Stimulated activated CD8-positive, alpha-beta memory T cell treated with anti-CD3 and anti-CD28 coated beads, Interleukin-7, amount 100 ng/mL, for 48 hours (primary cell): Measurements from ENCODE around the gene SLC22A4.

ENCODE experiments used
- DNase-seq, 2 donors: peaks; one replicate each; pipeline ENCODE4 v3.0.0-alpha.2; 2020; ENCODE audit warnings: low read depth in 1 of 2; ENCODE audit errors: extremely low read depth in 1 of 2

SLC22A4 gene

DNA sequence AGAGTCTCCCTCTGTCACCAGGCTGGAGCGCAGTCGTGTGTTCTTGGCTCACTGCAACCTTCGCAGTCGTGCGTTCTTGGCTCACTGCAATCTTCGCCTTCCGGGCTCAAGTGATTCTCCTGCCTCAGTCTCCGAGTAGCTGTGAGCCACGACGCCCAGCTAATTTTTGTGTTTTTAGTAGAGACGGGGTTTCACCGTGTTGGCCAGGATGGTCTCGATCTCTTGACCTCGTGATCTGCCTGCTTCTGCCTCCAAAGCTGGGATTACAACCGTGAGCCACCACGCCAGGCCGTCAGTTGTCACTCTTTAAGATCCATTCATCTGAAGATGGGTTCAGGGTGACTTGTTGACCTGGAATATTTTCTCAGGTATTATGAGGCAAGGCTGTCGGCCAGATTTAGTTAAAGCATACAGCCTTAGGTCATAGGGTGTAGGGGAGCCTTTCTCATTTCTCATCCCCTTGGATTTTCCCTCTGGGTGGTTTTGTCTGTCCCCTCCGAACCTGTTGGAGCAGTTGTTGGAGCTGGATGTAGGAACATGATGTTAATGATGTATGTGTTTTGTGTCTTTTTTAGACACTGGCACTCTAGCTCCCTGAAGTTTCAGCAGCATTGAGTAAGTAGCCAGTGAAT is 76.9 kb downstream of the SLC22A4 start:
- no peak for DNase-seq

- no peak for DNase-seq
Observed at GRCh38 chr5:132371603-132371994, 77.4 kb downstream of the SLC22A4 start.

DNA sequence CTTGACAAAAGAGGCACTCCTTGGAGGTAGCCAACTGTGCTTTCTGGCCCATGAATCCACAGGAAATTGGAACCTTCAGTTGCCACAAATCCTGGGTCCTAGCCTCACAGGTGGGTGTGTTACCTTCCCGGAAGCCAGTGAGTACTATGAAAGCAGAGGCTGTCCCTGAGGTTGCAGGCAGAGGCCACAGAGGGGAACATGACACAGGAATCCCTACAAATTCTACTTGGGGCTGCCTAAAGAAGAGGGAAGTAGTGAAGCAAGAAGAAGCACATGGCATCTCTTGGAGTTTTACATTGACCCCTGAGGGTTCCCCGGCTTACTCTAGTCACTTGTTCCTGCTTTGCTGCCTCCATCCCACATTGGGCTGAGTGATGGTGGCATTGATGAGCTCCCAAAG is 77.9 kb downstream of the SLC22A4 start:
- DNase-seq: no peak

DNA sequence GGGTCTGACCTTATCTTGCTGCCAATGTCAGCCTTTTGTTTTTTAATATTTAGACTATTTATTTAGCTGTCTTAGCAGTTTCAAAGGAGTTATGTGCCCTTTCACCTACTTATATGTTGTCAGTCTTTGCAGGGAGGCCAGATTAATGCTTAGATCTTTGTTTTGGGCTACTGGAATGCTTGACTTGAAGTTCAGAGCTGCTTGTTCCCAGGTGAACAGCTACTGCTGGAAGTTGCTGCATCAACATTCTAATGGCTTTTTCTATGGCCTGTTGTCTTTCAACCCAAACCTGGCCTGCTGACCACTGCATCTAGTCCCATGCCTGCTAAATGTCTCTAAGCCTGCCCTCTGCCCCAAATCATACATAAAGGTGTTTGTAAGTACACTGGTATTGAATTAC is 78.3 kb downstream of the SLC22A4 start:
- no peak for DNase-seq

DNA sequence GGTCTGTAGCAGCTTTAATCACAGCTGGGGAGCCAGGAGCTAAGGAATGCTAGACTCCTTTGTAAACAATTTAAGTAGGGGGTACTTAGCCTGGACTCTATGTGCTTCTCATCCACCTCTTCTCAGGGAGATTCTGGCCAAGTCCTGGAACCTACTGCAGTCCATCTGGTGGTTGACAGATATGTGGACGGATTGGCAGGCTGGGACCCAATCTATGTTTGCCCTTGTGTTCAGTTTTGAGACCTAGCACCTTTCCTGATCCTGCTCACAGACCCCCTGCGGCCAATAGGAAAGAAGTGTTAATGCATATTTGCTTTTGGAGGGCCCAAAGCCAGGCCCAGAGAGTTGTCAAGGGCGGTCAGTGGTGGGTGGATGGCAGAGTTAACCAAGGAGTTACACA is 81.8 kb downstream of the SLC22A4 start:
- no peak for DNase-seq

GRCh38 chr5:132376694-132377641 is 82.8 kb downstream of the SLC22A4 start:
- DNase-seq: no peak

DNA sequence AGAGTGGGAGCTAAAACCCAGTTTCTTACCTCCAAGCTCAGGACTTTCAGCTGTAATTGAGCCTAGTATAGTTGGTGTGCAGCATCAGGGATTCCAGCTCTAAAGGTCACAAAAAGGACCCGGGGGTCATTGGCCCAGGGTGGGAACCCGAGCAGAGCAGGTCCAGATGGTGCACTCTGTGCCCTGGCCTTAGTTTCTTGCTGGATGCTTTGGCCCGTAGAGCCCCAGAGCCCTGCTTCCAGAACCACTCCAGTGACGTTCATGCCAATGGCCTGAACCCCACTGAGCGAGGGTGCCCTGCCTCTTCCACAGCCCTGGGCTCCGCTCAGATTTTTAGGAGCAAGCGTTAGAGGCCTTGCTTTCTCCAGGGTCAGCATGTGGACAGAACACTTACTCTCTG is 83.5 kb downstream of the SLC22A4 start:
- DNase-seq: no peak

- DNase-seq: no peak
Observed at GRCh38 chr5:132378580-132378979, 84.4 kb downstream of the SLC22A4 start.

DNA sequence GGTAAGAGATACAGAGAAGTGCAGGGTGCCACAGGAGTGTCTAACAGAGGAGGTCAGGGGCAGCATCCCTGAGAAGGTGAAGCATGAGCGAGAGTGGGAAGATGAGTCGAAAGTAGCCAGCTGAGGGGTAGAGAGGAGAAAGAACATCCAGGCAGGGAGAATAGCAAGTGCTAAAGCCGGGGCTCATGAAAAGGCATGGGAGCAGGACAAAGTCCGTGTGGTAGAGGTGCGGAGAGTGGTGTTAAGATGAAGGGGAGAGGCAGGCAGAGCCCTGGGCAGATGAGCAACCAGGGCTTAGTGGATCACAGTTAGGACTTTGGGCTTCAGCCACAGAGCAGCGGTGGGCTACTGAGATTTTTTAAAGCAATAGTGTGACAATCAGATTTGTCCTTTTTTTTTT is 85.9 kb downstream of the SLC22A4 start:
- DNase-seq: no peak

DNA sequence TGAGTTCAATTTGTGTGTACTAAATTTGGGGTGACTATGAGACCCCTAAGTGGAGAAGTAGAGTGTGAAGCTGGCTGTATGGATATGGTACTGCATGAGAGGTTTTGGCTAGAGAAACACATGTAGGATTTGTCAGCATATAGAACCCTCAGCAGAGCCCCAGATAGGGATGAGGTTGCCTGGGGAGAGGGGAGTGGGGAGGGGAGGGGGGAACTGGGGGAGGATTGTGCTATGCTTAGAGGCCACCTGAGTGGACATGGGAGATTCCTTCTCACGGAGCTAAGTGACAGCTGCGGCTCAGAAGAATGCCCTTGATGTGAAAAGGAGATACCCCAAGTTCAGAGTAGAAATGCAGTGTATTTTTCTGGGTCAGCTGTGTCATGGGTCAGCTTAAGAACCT is 86.5 kb downstream of the SLC22A4 start:
- no peak for DNase-seq

- no peak for DNase-seq
Observed at GRCh38 chr5:132381614-132382013, 87.4 kb downstream of the SLC22A4 start.

GRCh38 chr5:132383261-132383660 is 89.1 kb downstream of the SLC22A4 start:
- DNase-seq: no peak

DNA sequence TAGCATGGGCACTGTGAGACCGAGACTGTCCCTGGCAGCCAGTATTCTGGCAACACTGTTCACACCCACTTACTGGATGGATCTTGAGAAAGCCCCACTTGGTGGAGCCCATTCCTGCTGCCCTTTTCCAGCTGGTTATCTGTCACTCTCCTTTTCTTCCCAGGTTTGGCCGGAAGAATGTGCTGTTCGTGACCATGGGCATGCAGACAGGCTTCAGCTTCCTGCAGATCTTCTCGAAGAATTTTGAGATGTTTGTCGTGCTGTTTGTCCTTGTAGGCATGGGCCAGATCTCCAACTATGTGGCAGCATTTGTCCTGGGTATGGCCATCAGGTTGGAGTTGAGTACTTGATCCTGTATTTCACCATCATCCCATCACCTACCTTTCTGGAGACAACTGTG is 89.8 kb downstream of the SLC22A4 start:
- no peak for DNase-seq

GRCh38 chr5:132384506-132385050 is 90.4 kb downstream of the SLC22A4 start:
- no peak for DNase-seq

- peak; percentile 24 to 36 for DNase-seq
Observed at GRCh38 chr5:132385326-132386105, 91.3 kb downstream of the SLC22A4 start.

- peak; percentile 33 to 63 for DNase-seq
Observed at GRCh38 chr5:132386644-132387286, 92.6 kb downstream of the SLC22A4 start.

GRCh38 chr5:132387640-132388117 is 93.5 kb downstream of the SLC22A4 start:
- no peak for DNase-seq

GRCh38 chr5:132388244-132389050 is 94.3 kb downstream of the SLC22A4 start:
- no peak for DNase-seq

DNA sequence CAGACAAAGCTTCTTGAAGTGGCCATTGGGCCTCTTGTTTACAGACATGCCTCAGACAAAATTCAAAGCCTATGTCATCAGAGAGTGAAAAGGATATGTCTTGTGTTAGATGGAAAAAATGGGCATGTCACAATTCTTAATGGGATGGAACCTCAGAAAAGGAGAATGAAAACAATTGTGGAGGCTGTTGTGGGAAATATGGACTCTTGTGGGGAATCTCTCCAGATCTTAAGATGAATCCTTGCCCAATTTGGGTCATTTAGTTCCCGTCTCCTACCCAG is 94.8 kb downstream of the SLC22A4 start:
- DNase-seq: no peak
